Erythroblast (primary cell): Measurements from ENCODE around the gene LRBA.

Source experiments
- GATA1 ChIP-seq: IDR thresholded peaks from 2 replicates; pipeline ENCODE4 v1.6.1; 2011; ENCODE audit warnings: low read depth, mild to moderate bottlenecking, control low read depth, low read length, moderate library complexity
- POLR2A ChIP-seq: IDR thresholded peaks from 2 replicates; pipeline ENCODE4 v1.6.1; 2011; ENCODE audit warnings: mild to moderate bottlenecking, low read length

DNA sequence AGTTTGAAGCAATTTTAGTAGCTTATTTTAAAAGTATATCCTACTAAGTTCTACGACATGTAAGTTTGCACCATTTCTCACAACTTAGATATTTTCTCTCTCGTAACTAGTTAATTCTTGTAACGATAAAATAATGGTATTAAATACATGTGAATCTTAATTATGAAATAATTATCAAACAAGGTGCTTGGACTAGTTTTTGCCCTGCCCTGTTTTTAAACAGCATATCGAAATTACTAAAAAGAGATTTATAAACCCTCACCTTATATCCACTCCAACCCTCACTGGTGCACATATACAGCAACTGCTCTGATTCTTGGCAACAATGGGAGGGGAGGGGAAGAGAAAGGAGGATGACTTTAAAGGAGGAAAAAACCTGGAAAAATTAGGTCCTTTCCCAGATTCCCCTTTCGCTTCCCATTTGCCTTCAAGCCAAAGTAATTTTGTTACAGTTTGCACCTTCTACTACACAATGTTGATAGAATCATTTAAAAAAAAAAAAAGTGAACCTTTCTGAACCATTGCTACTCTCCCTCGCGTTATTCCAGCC, 434.0 kb downstream of the LRBA start:
- no peak for TF ChIP-seq POLR2A
- no peak for TF ChIP-seq GATA1
